ENCODE measurements around the gene RPL7A.
"Not testable (repeated sequence)": the region's sequence is repeated elsewhere in the genome, so short reads cannot be mapped to it uniquely, and the experiment has no call there.

The RPL7A gene

GRCh38 chr9:133327834-133328484 lies 20.1 kb upstream of the RPL7A start:
- in situ Hi-C loops (cut with MboI; ENCODE audit: low sequenced_read_pairs), result no loop called here

- in situ Hi-C loops (cut with MboI; ENCODE audit: low sequenced_read_pairs), result not testable (repeated sequence)
Observed at GRCh38 chr9:133329306-133330156, 18.5 kb upstream of the RPL7A start.

GRCh38 chr9:133331221-133331620 lies 16.8 kb upstream of the RPL7A start:
- in situ Hi-C loops (cut with MboI; ENCODE audit: low sequenced_read_pairs), result no loop called here

GRCh38 chr9:133331641-133332380 lies 16.2 kb upstream of the RPL7A start:
- in situ Hi-C loops (cut with MboI; ENCODE audit: low sequenced_read_pairs), result no loop called here

GRCh38 chr9:133332381-133332730 lies 15.7 kb upstream of the RPL7A start:
- in situ Hi-C loops (cut with MboI; ENCODE audit: low sequenced_read_pairs), result no loop called here

GRCh38 chr9:133333011-133333410 lies 15.0 kb upstream of the RPL7A start:
- in situ Hi-C loops (cut with MboI; ENCODE audit: low sequenced_read_pairs), result no loop called here

GRCh38 chr9:133333566-133333965 lies 14.5 kb upstream of the RPL7A start:
- in situ Hi-C loops (cut with MboI; ENCODE audit: low sequenced_read_pairs), result no loop called here

GRCh38 chr9:133334161-133334560 lies 13.9 kb upstream of the RPL7A start:
- in situ Hi-C loops (cut with MboI; ENCODE audit: low sequenced_read_pairs), result no loop called here

- in situ Hi-C loops (cut with MboI; ENCODE audit: low sequenced_read_pairs), result not testable (repeated sequence)
Observed at GRCh38 chr9:133334888-133335287, 13.1 kb upstream of the RPL7A start.

- in situ Hi-C loops (cut with MboI; ENCODE audit: low sequenced_read_pairs), result no loop called here
Observed at GRCh38 chr9:133335924-133336811, 11.8 kb upstream of the RPL7A start, which contains the start of gene SURF6. SURF6 (minus strand) TSS chr9:133336188; CDS start chr9:133336132, 56 bp downstream.

GRCh38 chr9:133339641-133340040 lies 8.4 kb upstream of the RPL7A start:
- in situ Hi-C loops (cut with MboI; ENCODE audit: low sequenced_read_pairs), result no loop called here

- in situ Hi-C loops (cut with MboI; ENCODE audit: low sequenced_read_pairs), result no loop called here
Observed at GRCh38 chr9:133340256-133340655, 7.8 kb upstream of the RPL7A start.

GRCh38 chr9:133340916-133341315 lies 7.1 kb upstream of the RPL7A start:
- in situ Hi-C loops (cut with MboI; ENCODE audit: low sequenced_read_pairs), result no loop called here

- in situ Hi-C loops (cut with MboI; ENCODE audit: low sequenced_read_pairs), result no loop called here
Observed at GRCh38 chr9:133341369-133342068, 6.5 kb upstream of the RPL7A start.

GRCh38 chr9:133342069-133342406 lies 6.0 kb upstream of the RPL7A start:
- in situ Hi-C loops (cut with MboI; ENCODE audit: low sequenced_read_pairs), result no loop called here

GRCh38 chr9:133342570-133342969 lies 5.4 kb upstream of the RPL7A start:
- in situ Hi-C loops (cut with MboI; ENCODE audit: low sequenced_read_pairs), result no loop called here

GRCh38 chr9:133344071-133344470 lies 3.9 kb upstream of the RPL7A start:
- in situ Hi-C loops (cut with MboI; ENCODE audit: low sequenced_read_pairs), result no loop called here

- in situ Hi-C loops (cut with MboI; ENCODE audit: low sequenced_read_pairs), result no loop called here
Observed at GRCh38 chr9:133344979-133345378, 3.0 kb upstream of the RPL7A start.

- in situ Hi-C loops (cut with MboI; ENCODE audit: low sequenced_read_pairs), result no loop called here
Observed at GRCh38 chr9:133345596-133345995, 2.4 kb upstream of the RPL7A start.
